Suprapubic skin (tissue), 4 donors: ENCODE measurements around the gene PWWP2B.

Experiments used
- CTCF ChIP-seq, 2 donors: fragments of 200-600 bp in 1 of 2; fragments of 450-650 bp in 1 of 2; sonication (generic) in 1 of 2; IDR thresholded peaks; one replicate each; pipeline ENCODE4 v1.5.1; 2016 to 2019; ENCODE audit warnings: antibody characterized with exemption in 2 of 2, mild to moderate bottlenecking in 1 of 2, moderate library complexity in 1 of 2
- EP300 ChIP-seq: sonication (generic); formaldehyde crosslinking; IDR thresholded peaks from one replicate; pipeline ENCODE4 v1.6.1; 2017; ENCODE audit warnings: antibody characterized with exemption
- POLR2A ChIP-seq, 2 donors: fragments of 450-650 bp; IDR thresholded peaks; one replicate each; pipeline ENCODE4 v1.6.1; 2017; ENCODE audit warnings: antibody characterized with exemption in 2 of 2, mild to moderate bottlenecking in 2 of 2, moderate library complexity in 2 of 2
- POLR2AphosphoS5 ChIP-seq, 3 donors: sonication (generic); formaldehyde crosslinking; IDR thresholded peaks; one replicate each; pipeline ENCODE4 v1.6.1; 2017; ENCODE audit warnings: antibody characterized with exemption in 3 of 3

DNA sequence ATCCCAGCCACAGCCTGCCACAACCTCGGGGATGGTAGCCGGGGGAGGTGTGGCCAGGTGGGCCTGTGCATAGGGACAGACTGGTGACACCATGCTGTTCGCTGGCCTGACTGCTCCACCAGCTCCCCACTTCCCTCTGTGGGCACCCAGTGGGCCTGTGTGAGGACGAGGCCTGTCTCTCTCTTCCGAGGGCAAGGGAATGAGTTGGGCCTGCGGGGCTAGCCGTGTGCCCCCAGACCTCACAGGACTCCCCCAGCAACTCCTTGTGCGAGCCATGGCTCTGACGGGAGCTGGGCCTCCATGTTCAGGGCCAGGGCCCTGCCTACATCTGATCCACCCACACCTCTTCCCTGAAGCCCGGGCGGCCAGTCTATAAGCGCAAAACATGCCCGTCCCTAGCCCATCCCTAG lies 40.5 kb downstream of the PWWP2B start:
- TF ChIP-seq CTCF (IDR thresholded peaks at IDR 0.05) (no peak), POLR2A (IDR thresholded peaks at IDR 0.05) (no peak), POLR2AphosphoS5 (IDR thresholded peaks at IDR 0.05) (no peak), EP300 (no peak)
